Measurements from ENCODE around the gene CXCL12. TPM values are rescaled to one million over a fixed set of nuclear protein-coding genes. Genes with fewer than 3 reads are reported as not detected.

Gene CXCL12
- total RNA-seq, 1 donor from 2014 or later = not detected

DNA sequence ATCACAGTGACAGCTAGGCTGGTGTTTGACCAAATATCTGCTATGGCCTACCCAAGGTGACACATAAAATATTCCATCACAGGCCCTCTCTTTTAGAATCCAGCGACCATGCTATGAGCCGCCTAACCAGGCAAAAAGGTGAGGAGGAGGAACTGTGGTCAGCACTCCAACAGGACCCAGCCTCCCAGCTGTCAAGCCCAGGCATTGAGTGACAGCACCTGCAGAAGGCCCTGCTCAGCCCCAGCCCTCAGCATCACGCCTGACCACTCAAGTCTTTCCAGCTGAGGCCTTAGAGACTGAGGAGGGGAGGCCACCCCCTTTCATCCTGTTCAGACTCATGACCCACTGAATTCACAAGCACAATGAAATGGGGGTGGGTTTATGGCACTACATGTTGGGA lies 43.0 kb downstream of the CXCL12 start:
- Mint-ChIP-seq H3K27ac (no peak overlapping the region), H3K4me3 (ENCODE audit: low read depth) (no peak overlapping the region), H3K27me3 (ENCODE audit: low read depth) (no peaks in the 10 kb centered on the region), H3K4me1 (ENCODE audit: low read depth) (no peaks in the 10 kb centered on the region), H3K36me3 (ENCODE audit: low read depth) (no peaks in the 10 kb centered on the region), H3K9me3 (no peaks in the 10 kb centered on the region)
- no peak for DNase-seq (ENCODE audit: low spot score)
- intact Hi-C loops (cut with micrococcal nuclease) = no loop called here

DNA sequence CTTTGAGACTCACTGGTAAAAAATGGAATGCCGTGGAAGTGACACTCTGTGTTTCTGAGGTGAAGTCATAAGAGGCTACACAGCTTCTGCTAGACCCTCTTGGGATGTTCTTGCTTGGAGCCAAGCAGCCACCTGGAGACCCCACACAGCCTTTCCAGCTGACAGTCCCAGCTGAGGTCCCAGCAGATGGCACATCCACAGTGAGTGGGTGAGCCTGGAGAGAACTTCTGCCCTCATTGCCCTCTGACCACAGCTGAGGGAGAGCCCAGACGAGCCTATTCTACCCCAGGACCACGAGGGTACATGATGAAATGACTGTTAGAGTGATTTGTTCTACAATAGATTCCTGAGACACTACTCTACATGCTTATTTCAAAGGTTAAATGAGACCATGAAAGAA lies 44.3 kb downstream of the CXCL12 start:
- no peak overlapping the region for H3K4me3 Mint-ChIP-seq (ENCODE audit: low read depth)
- H3K9me3 Mint-ChIP-seq = no peaks in the 10 kb centered on the region
- H3K27me3 Mint-ChIP-seq (ENCODE audit: low read depth) = no peaks in the 10 kb centered on the region
- DNase-seq (ENCODE audit: low spot score) = no peak
- no peaks in the 10 kb centered on the region for H3K4me1 Mint-ChIP-seq (ENCODE audit: low read depth)
- no peak overlapping the region for H3K27ac Mint-ChIP-seq
- no peaks in the 10 kb centered on the region for H3K36me3 Mint-ChIP-seq (ENCODE audit: low read depth)
- intact Hi-C loops (cut with micrococcal nuclease) = no loop called here

DNA sequence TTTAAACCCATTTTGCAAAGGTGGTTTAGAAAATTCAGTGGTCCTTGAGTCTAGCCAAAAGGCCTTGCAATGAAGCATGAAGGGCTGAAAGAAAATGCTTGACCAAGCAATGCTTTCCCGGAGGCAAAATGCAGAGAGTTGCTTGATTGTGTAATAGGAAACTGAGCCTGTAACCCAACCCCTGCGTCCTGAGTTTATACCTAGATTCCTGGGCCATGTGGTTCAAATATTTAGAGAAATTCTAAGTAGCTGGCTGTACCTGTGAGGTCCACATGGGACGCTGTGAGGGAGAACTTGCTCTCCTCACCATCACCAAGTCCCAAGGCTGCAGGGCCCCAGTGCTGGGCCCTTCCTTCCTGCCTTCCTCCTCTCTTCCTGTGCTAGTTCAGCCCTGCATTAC lies 45.7 kb downstream of the CXCL12 start:
- H3K27ac Mint-ChIP-seq = no peak overlapping the region
- no peaks in the 10 kb centered on the region for H3K36me3 Mint-ChIP-seq (ENCODE audit: low read depth)
- H3K9me3 Mint-ChIP-seq = no peaks in the 10 kb centered on the region
- intact Hi-C loops (cut with micrococcal nuclease) = no loop called here
- no peak overlapping the region for H3K4me3 Mint-ChIP-seq (ENCODE audit: low read depth)
- DNase-seq (ENCODE audit: low spot score) = no peak
- no peaks in the 10 kb centered on the region for H3K4me1 Mint-ChIP-seq (ENCODE audit: low read depth)
- H3K27me3 Mint-ChIP-seq (ENCODE audit: low read depth) = no peaks in the 10 kb centered on the region

DNA sequence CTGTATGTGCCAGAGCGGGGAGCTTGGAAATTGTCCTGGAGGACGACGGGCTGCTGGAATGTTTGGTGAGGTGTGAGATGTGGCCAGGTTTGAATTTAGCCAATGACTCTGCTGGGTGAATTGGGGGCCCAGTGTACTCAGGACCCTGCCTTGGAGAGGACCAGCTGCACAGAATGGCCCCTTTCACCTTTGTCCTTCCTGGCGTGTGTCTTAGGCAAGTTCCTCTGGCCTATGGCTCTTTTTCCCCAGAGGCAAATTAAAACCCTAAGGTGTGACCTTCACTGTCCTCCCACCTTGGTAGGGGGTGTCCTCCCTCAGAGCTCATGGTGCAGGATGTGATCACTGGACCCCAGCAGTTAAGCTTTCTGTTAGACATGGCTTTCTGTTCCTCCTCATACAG lies 47.8 kb downstream of the CXCL12 start:
- intact Hi-C loops (cut with micrococcal nuclease) = no loop called here
- Mint-ChIP-seq H3K27ac (no peak overlapping the region), H3K4me1 (ENCODE audit: low read depth) (no peaks in the 10 kb centered on the region), H3K4me3 (ENCODE audit: low read depth) (no peak overlapping the region), H3K27me3 (ENCODE audit: low read depth) (no peaks in the 10 kb centered on the region), H3K36me3 (ENCODE audit: low read depth) (no peaks in the 10 kb centered on the region), H3K9me3 (no peaks in the 10 kb centered on the region)
- no peak for DNase-seq (ENCODE audit: low spot score)

DNA sequence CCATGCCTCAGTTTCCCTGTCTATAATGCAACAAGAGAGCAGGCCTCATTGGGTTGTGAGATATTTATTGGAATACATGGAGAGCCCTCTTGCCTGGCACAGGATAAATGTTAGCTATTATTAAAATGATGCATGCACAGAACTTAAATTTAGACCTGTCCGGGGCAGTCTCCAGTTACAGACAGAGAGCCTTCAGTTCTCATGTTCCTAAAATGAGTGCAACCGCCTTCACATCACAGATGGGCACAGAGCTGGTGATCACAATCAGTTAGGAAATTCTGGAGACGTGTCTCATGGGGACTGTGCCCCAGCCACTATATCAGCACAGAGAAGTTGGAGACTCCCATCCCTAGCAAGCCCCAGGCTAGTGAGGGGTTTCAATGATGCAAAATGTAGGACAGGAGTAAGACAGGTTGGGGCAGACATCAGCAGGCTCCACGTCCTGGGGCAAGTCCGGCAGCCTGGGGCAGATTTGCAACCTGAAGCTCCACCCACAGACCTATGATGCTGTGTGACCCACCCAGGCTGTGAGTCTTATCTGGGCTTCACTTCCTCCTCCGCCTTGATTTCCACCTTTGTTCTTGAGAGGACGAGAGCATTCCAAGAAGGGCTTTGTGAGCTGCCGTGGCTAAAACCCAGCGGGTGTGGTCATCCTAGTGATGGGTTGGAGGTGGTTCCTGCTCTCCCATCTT lies 49.4 kb downstream of the CXCL12 start:
- Mint-ChIP-seq H3K4me1 (ENCODE audit: low read depth) (no peaks in the 10 kb centered on the region), H3K27ac (no peak overlapping the region), H3K36me3 (ENCODE audit: low read depth) (no peaks in the 10 kb centered on the region), H3K27me3 (ENCODE audit: low read depth) (no peaks in the 10 kb centered on the region), H3K4me3 (ENCODE audit: low read depth) (no peak overlapping the region), H3K9me3 (no peaks in the 10 kb centered on the region)
- intact Hi-C loops (cut with micrococcal nuclease) = no loop called here
- no peak for DNase-seq (ENCODE audit: low spot score)

DNA sequence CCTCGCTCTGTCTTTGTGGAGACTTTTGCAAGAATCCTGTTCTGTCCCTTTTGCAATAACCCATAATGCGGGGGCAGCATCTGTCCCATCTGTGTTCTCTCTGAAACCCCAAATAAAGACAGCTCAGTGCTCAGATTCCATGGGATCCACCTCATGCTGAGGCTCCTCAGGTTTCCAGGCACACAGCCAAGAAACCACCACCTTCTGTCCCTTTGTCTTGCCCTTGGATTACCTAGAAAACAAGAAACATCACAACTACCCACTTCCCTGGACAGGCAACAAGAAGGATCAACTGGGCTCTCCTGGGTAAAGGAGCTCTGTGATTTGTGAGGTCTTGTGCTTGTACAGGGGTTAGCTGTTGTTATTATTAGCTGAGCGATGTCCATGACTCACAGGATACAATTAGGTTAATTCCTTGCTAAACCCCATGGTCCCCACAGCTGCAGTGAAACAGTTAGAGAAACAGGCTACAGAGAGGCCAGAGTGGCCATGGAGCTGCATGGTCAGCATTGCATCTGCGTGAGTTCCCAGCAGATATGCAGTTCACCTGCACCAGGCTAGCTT lies 50.2 kb downstream of the CXCL12 start:
- H3K9me3 Mint-ChIP-seq = no peaks in the 10 kb centered on the region
- no peaks in the 10 kb centered on the region for H3K36me3 Mint-ChIP-seq (ENCODE audit: low read depth)
- intact Hi-C loops (cut with micrococcal nuclease) = no loop called here

DNA sequence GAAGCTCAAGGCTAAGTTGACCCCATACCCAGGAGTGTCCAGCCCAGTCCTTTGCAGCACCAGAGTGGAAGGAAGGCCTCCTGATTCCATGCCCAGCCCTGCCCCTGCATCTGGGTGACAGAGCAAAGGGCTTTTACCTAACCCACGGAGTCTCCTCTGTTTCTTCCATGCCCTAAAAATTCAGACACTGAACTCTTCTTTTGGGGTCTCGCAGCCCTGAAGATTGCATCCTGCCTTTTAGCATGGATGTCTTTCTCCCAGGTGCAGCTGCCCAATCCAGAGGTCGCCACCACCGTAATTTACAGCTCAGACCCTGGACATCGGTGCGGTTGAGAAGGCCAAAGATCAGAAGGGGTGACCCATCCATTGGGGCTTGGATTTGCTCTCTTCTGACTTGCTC lies 50.8 kb downstream of the CXCL12 start:
- H3K36me3 Mint-ChIP-seq (ENCODE audit: low read depth) = no peaks in the 10 kb centered on the region
- intact Hi-C loops (cut with micrococcal nuclease) = no loop called here
- no peaks in the 10 kb centered on the region for H3K9me3 Mint-ChIP-seq
- DNase-seq (ENCODE audit: low spot score) = no peak
- H3K27ac Mint-ChIP-seq = no peak overlapping the region
- no peaks in the 10 kb centered on the region for H3K27me3 Mint-ChIP-seq (ENCODE audit: low read depth)
- H3K4me3 Mint-ChIP-seq (ENCODE audit: low read depth) = no peak overlapping the region
- H3K4me1 Mint-ChIP-seq (ENCODE audit: low read depth) = no peaks in the 10 kb centered on the region

More for the DNA sequence above, 50.2 kb downstream of the CXCL12 start:
- Mint-ChIP-seq H3K4me1 (ENCODE audit: low read depth) (no peaks in the 10 kb centered on the region), H3K27me3 (ENCODE audit: low read depth) (no peaks in the 10 kb centered on the region), H3K27ac (no peak overlapping the region), H3K4me3 (ENCODE audit: low read depth) (no peak overlapping the region)
- DNase-seq (ENCODE audit: low spot score) = no peak

DNA sequence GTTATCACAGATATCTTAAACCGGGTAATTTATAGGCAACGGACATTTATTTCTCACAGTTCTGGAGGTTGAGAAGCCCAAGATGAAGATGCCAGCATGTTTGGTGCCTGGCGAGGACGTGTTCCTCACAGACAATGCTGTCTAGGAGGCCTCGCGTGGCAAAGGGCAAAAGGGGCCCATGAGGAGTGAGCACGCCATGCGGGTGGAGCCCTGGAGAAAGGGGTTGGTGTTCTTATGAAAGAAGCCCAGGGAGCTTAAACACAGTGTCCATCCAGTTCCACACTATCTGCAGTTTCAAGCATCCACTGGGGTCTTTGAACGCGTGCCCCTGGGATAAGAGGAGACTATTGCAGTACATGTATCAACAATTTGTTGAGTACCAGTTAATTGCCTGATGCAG lies 51.4 kb downstream of the CXCL12 start:
- H3K27me3 Mint-ChIP-seq (ENCODE audit: low read depth) = no peaks in the 10 kb centered on the region
- intact Hi-C loops (cut with micrococcal nuclease) = no loop called here
- H3K36me3 Mint-ChIP-seq (ENCODE audit: low read depth) = no peaks in the 10 kb centered on the region
- H3K4me1 Mint-ChIP-seq (ENCODE audit: low read depth) = no peaks in the 10 kb centered on the region
- H3K9me3 Mint-ChIP-seq = no peaks in the 10 kb centered on the region
- no peak overlapping the region for H3K4me3 Mint-ChIP-seq (ENCODE audit: low read depth)
- no peak overlapping the region for H3K27ac Mint-ChIP-seq
- no peak for DNase-seq (ENCODE audit: low spot score)

DNA sequence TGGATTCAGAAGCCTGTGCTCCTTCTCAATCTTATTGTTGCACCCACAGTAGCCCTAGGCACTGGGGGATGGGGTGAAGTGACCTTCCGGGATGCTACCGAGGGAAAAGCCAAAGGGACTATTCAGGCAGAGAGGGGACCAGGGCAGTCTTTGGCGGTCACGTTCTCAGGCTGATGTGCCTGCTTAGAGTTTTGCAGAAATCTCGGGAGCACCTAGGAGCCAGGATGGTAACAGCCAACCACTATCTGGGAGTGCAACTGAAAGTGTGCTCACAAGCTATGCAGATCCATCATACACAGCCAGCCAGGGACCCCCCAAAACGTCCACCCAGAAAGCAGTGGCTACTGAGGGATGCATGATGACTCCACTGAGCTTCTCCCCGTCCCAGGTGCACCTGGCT lies 52.4 kb downstream of the CXCL12 start:
- no peak overlapping the region for H3K27ac Mint-ChIP-seq
- DNase-seq (ENCODE audit: low spot score) = no peak
- H3K9me3 Mint-ChIP-seq = no peaks in the 10 kb centered on the region
- H3K4me1 Mint-ChIP-seq (ENCODE audit: low read depth) = no peaks in the 10 kb centered on the region
- intact Hi-C loops (cut with micrococcal nuclease) = no loop called here
- peaks cover 3% of the 10 kb centered on the region for H3K27me3 Mint-ChIP-seq (ENCODE audit: low read depth)
- no peaks in the 10 kb centered on the region for H3K36me3 Mint-ChIP-seq (ENCODE audit: low read depth)
- no peak overlapping the region for H3K4me3 Mint-ChIP-seq (ENCODE audit: low read depth)

DNA sequence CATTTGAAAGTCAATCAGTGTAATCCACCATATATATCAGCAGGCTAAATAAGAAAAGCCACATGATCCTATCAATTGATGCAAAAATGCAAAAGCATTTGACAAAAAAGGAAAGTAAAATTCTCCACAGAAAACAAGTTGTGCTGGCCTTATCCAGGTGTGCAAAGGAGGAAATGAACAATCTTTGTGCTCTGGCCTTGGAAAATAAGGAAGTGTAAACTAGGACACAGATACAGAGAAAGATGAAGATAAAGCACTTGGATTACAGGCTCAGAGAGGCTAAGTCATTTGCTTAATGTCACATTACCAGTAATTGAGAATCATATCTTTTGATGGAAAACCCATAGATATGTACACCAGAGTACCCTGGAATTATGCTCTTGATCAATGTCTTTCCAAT lies 54.5 kb downstream of the CXCL12 start:
- Mint-ChIP-seq H3K36me3 (ENCODE audit: low read depth) (no peaks in the 10 kb centered on the region), H3K27ac (no peak overlapping the region), H3K27me3 (ENCODE audit: low read depth) (peaks cover 4% of the 10 kb centered on the region), H3K9me3 (no peaks in the 10 kb centered on the region), H3K4me3 (ENCODE audit: low read depth) (no peak overlapping the region), H3K4me1 (ENCODE audit: low read depth) (no peaks in the 10 kb centered on the region)
- intact Hi-C loops (cut with micrococcal nuclease) = no loop called here
- DNase-seq (ENCODE audit: low spot score) = no peak

DNA sequence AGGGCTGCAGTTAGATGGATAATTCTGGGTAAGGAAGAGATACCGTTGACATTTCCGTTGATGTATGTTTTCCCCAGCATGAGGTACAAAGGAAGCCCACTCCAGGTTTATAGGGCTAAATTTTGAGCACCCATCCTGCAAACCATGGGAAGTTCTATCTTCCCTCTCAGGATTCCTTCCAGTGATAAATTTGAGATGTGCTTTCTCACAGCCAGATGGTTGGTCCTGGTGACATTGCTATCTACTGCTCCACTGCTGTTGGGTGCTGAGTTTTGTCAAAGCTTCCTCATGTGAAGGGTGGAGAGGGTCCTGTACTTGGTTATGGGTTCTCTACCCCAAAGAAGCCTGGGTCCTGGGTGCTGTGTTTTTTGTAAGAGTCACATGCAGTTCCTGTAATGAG lies 57.4 kb downstream of the CXCL12 start:
- H3K4me3 Mint-ChIP-seq (ENCODE audit: low read depth) = no peak overlapping the region
- no peaks in the 10 kb centered on the region for H3K36me3 Mint-ChIP-seq (ENCODE audit: low read depth)
- DNase-seq (ENCODE audit: low spot score) = no peak
- H3K9me3 Mint-ChIP-seq = no peaks in the 10 kb centered on the region
- no peak overlapping the region for H3K27ac Mint-ChIP-seq
- H3K4me1 Mint-ChIP-seq (ENCODE audit: low read depth) = no peaks in the 10 kb centered on the region
- peaks cover 4% of the 10 kb centered on the region for H3K27me3 Mint-ChIP-seq (ENCODE audit: low read depth)
- intact Hi-C loops (cut with micrococcal nuclease) = no loop called here
